Measurements from ENCODE around the gene DISP3. TPM values are rescaled to one million over a fixed set of nuclear protein-coding genes. Genes with fewer than 3 reads are reported as not detected.

DISP3 gene
- total and polyA plus RNA-seq, 2 experiments from 2014 or later: 0.10 TPM; not detected in 1

GRCh38 chr1:11569954-11570353 is 91.0 kb downstream of the DISP3 start:
- H3K4me2 ChIP-seq: no peak overlapping the region
- H3K36me3 ChIP-seq (replicated peaks; ENCODE audit: insufficient read depth, low read depth): no peaks in the 10 kb centered on the region
- no peaks in the 10 kb centered on the region for H3K79me2 ChIP-seq
- 82% methylated on average over 3 of the region's 3 CpGs for WGBS (ENCODE audit: low lambda C conversion rate, missing lambda C conversion rate)
- no peaks in the 10 kb centered on the region for H3K9me2 ChIP-seq (replicated peaks; ENCODE audit: insufficient read depth)
- TF ChIP-seq EZH2phosphoT487 (IDR thresholded peaks at IDR 0.05; ENCODE audit: low read depth, severe bottlenecking, unreplicated experiment) (no peak), EZH2 (IDR thresholded peaks at IDR 0.05; ENCODE audit: borderline replicate concordance) (no peak), CTCF (IDR thresholded peaks at IDR 0.05; ENCODE audit: poor library complexity) (no peak)
- no peaks in the 10 kb centered on the region for H3K9me3 ChIP-seq (ENCODE audit: low read depth)
- no peak overlapping the region for H3K27ac ChIP-seq
- H4K20me1 ChIP-seq (ENCODE audit: insufficient read depth, poor library complexity, severe bottlenecking): no peaks in the 10 kb centered on the region
- DNase-seq (ENCODE audit: low spot score): no peak
- H3K4me3 ChIP-seq: no peak overlapping the region
- H3K27me3 ChIP-seq: no peaks in the 10 kb centered on the region
- H2AFZ ChIP-seq: no peak overlapping the region
- H3K4me1 ChIP-seq (ENCODE audit: insufficient read depth): no peaks in the 10 kb centered on the region

- Histone ChIP-seq H2AFZ (no peak overlapping the region), H3K36me3 (replicated peaks; ENCODE audit: insufficient read depth, low read depth) (no peaks in the 10 kb centered on the region), H3K9me3 (ENCODE audit: low read depth) (no peaks in the 10 kb centered on the region), H3K4me3 (no peak overlapping the region), H3K79me2 (no peaks in the 10 kb centered on the region), H3K4me2 (no peak overlapping the region), H3K27ac (no peak overlapping the region), H4K20me1 (ENCODE audit: insufficient read depth, poor library complexity, severe bottlenecking) (no peaks in the 10 kb centered on the region), H3K27me3 (no peaks in the 10 kb centered on the region), H3K4me1 (ENCODE audit: insufficient read depth) (no peaks in the 10 kb centered on the region), H3K9me2 (replicated peaks; ENCODE audit: insufficient read depth) (no peaks in the 10 kb centered on the region)
- 82% methylated on average over 16 of the region's 16 CpGs for WGBS (ENCODE audit: low lambda C conversion rate, missing lambda C conversion rate)
- no peak for DNase-seq (ENCODE audit: low spot score)
- TF ChIP-seq EZH2phosphoT487 (IDR thresholded peaks at IDR 0.05; ENCODE audit: low read depth, severe bottlenecking, unreplicated experiment): no peak
- no peak for TF ChIP-seq CTCF (IDR thresholded peaks at IDR 0.05; ENCODE audit: poor library complexity)
- TF ChIP-seq EZH2 (IDR thresholded peaks at IDR 0.05; ENCODE audit: borderline replicate concordance): no peak
These were observed 91.9 kb downstream of the DISP3 start for GRCh38 chr1:11570821-11571380.

- Histone ChIP-seq H3K4me1 (ENCODE audit: insufficient read depth) (no peaks in the 10 kb centered on the region), H3K4me3 (no peak overlapping the region), H4K20me1 (ENCODE audit: insufficient read depth, poor library complexity, severe bottlenecking) (no peaks in the 10 kb centered on the region), H3K4me2 (no peak overlapping the region), H3K36me3 (replicated peaks; ENCODE audit: insufficient read depth, low read depth) (no peaks in the 10 kb centered on the region), H3K27ac (no peak overlapping the region), H2AFZ (no peak overlapping the region), H3K9me2 (replicated peaks; ENCODE audit: insufficient read depth) (no peaks in the 10 kb centered on the region), H3K27me3 (no peaks in the 10 kb centered on the region), H3K79me2 (no peaks in the 10 kb centered on the region), H3K9me3 (ENCODE audit: low read depth) (no peaks in the 10 kb centered on the region)
- 55% methylated on average over 9 of the region's 9 CpGs for WGBS (ENCODE audit: low lambda C conversion rate, missing lambda C conversion rate)
- no peak for DNase-seq (ENCODE audit: low spot score)
- TF ChIP-seq EZH2 (IDR thresholded peaks at IDR 0.05; ENCODE audit: borderline replicate concordance) (no peak), EZH2phosphoT487 (IDR thresholded peaks at IDR 0.05; ENCODE audit: low read depth, severe bottlenecking, unreplicated experiment) (no peak), CTCF (IDR thresholded peaks at IDR 0.05; ENCODE audit: poor library complexity) (no peak)
These were observed 93.1 kb downstream of the DISP3 start for GRCh38 chr1:11571906-11572616.

All from hepatocyte (in vitro differentiated cells).